GM12878 (cell line): ENCODE results near the gene AJUBA. TPM values are rescaled to one million over a fixed set of nuclear protein-coding genes. Genes with fewer than 3 reads are reported as not detected.

Experiments
- ATAC-seq: fragments of 200-7000 bp; cut with Tn5 transposase; 3 replicates; pipeline ENCODE4 v1.9.1; 2020; ENCODE audit warnings: mild to moderate bottlenecking, moderate library complexity
- BruUV-seq: library from RNA; stranded (reverse); fragments of 400-500 nt; replicated peaks from 2 replicates; lab custom pipeline; 2021; lab: Mats Ljungman, UMichigan
- CTCF ChIA-PET: fragments of 300-600 bp; sonication (Branson Sonifier 250); formaldehyde crosslinking; extraction: SDS; loops from one replicate; lab custom pipeline; 2021; ENCODE audit warnings: inconsistent platforms; lab: Yijun Ruan, JAX
- POLR2A ChIA-PET: fragments of 350-600 bp; formaldehyde crosslinking; extraction: SDS; loops from one replicate; lab custom pipeline; 2021; ENCODE audit warnings: inconsistent platforms; lab: Charles Lee
- RAD21 ChIA-PET: fragments of 300-600 bp; sonication (Branson Sonifier 250); formaldehyde crosslinking; loops from one replicate; lab custom pipeline; 2023; ENCODE audit warnings: antibody characterized with exemption; ENCODE audit not compliant: unreplicated experiment; lab: Charles Lee
- SMC1A ChIA-PET: fragments of 300-600 bp; sonication (Branson Sonifier 250); formaldehyde crosslinking; loops from one replicate; lab custom pipeline; 2023; ENCODE audit not compliant: unreplicated experiment, uncharacterized antibody; lab: Charles Lee
- DNase-seq: peaks from one replicate; pipeline ENCODE4 v3.0.0-alpha.2; 2011; ENCODE audit warnings: low read depth, low spot score
- FAIRE-seq: peaks from 3 replicates; lab custom pipeline; 2011; peaks lifted over from hg19 to GRCh38; lab: Jason Lieb, UNC
- H2AFZ ChIP-seq: 2 replicates; pipeline ENCODE4 v1.6.0; 2011; ENCODE audit warnings: low read depth, low read length, control low read depth; ENCODE audit not compliant: control insufficient read depth
- H3K27ac ChIP-seq: 2 replicates; pipeline ENCODE4 v1.5.1; 2011; ENCODE audit warnings: control low read depth; ENCODE audit not compliant: control insufficient read depth, insufficient read depth
- H3K27me3 ChIP-seq, 2 experiments: replicated peaks in 1 of 2; 2 replicates each; pipeline versions ENCODE4 v1.6.0 to v1.6.1; 2011; ENCODE audit warnings: low read length in 1 of 2; ENCODE audit not compliant: control insufficient read depth in 2 of 2, insufficient read depth in 2 of 2
- H3K36me3 ChIP-seq, 2 experiments: 2 replicates each; pipeline ENCODE4 v1.5.1; 2011; ENCODE audit warnings: low read length in 1 of 2; ENCODE audit not compliant: control insufficient read depth in 2 of 2, insufficient read depth in 2 of 2
- H3K4me1 ChIP-seq: 2 replicates; pipeline ENCODE4 v1.6.1; 2011; ENCODE audit warnings: mild to moderate bottlenecking, low read length, moderate library complexity, mixed read lengths; ENCODE audit not compliant: control insufficient read depth, insufficient read depth
- H3K4me2 ChIP-seq: 2 replicates; pipeline ENCODE4 v1.6.0; 2011; ENCODE audit warnings: control low read depth; ENCODE audit not compliant: control insufficient read depth, insufficient read depth
- H3K4me3 ChIP-seq: fragments of 200-600 bp; sonication (generic); 2 replicates; pipeline ENCODE4 v1.5.1; 2016
- H3K79me2 ChIP-seq: 2 replicates; pipeline ENCODE4 v1.6.0; 2011; ENCODE audit warnings: low read length; ENCODE audit not compliant: control insufficient read depth, insufficient read depth
- H3K9ac ChIP-seq: 2 replicates; pipeline ENCODE4 v1.8.0; 2011; ENCODE audit warnings: low read length, control low read depth, mixed read lengths; ENCODE audit not compliant: control insufficient read depth, insufficient read depth
- H3K9me3 ChIP-seq: replicated peaks from 3 replicates; pipeline ENCODE4 v1.5.1; 2011; ENCODE audit warnings: mild to moderate bottlenecking, low read length; ENCODE audit not compliant: control insufficient read depth, insufficient read depth
- H4K20me1 ChIP-seq: 2 replicates; pipeline ENCODE4 v1.6.0; 2011; ENCODE audit not compliant: control insufficient read depth, insufficient read depth
- MTA2 ChIP-seq: fragments of 450-650 bp; IDR thresholded peaks from 2 replicates; pipeline ENCODE4 v1.6.1; 2016; ENCODE audit warnings: low read depth, mild to moderate bottlenecking, moderate library complexity
- WGBS: methylation state at CpG from one replicate; pipeline ENCODE4 v1.1.6; 2016; ENCODE audit warnings: low lambda C conversion rate; ENCODE audit not compliant: insufficient replicate concordance, insufficient coverage; ENCODE audit errors: missing lambda C conversion rate; 5-methylcytosine and 5-hydroxymethylcytosine counted together
- in situ Hi-C: fragments of 300-500 bp; cut with MboI; formaldehyde crosslinking; loops from 9 replicates; pipeline ENCODE4 v1.14.3; 2018; ENCODE audit warnings: mixed read lengths
- intact Hi-C: fragments of 100-400 bp; cut with micrococcal nuclease; formaldehyde crosslinking; loops from one replicate; pipeline ENCODE4 v1.14.2; 2022; ENCODE audit not compliant: unreplicated experiment
- polyA plus RNA-seq, 11 experiments: library from polyadenylated mRNA; depleted of rRNA in 4 of 11; unstranded in 6 of 11; stranded (reverse) in 5 of 11; fragments of >200 nt; fragmentation: Nextera tagmentation in 4 of 11; fragmentation: Illumina TruSeq in 1 of 11; extraction: Ambion mirVana in 4 of 11; extraction: Trizol in 1 of 11; gene quantifications; 1 replicate in 1 of 11; 2 replicates in 10 of 11; pipeline versions ENCODE4 v1.2.1 to v1.2.3, GENCODE V29; 2011 to 2016; ENCODE audit warnings: inconsistent platforms in 2 of 11, missing spikeins in 2 of 11, low read depth in 1 of 11
- total RNA-seq, 4 experiments: library from RNA; depleted of rRNA in 3 of 4; stranded (reverse); fragments of >200 nt in 3 of 4; fragmentation: Illumina TruSeq in 1 of 4; extraction: Trizol in 1 of 4; gene quantifications; 2 replicates each; pipeline versions ENCODE4 v1.2.1 to v1.2.3, GENCODE V29; 2013 to 2021
- TF ChIP-seq, protein P1 (sequence below): fragments of 450-650 bp; IDR thresholded peaks from 2 replicates; pipeline ENCODE4 v1.6.1; 2018; ENCODE audit warnings: borderline replicate concordance, mild to moderate bottlenecking; ENCODE audit not compliant: partially characterized antibody

Gene AJUBA
- total and polyA plus RNA-seq, 10 of the 15 experiments (the other 5 are each of a cell fraction or from before 2014, with no cell fraction given): 0.03 to 18.1 (median 0.36) TPM; not detected in 1

GRCh38 chr14:22995889-22996625, 13.7 kb upstream of the AJUBA start:
- H3K4me2 ChIP-seq: no peak overlapping the region
- TF ChIP-seq MTA2: 0 out of 2 replicates have a peak, but pooled peaks have one; percentile 28
- TF ChIP-seq, protein P1, sequence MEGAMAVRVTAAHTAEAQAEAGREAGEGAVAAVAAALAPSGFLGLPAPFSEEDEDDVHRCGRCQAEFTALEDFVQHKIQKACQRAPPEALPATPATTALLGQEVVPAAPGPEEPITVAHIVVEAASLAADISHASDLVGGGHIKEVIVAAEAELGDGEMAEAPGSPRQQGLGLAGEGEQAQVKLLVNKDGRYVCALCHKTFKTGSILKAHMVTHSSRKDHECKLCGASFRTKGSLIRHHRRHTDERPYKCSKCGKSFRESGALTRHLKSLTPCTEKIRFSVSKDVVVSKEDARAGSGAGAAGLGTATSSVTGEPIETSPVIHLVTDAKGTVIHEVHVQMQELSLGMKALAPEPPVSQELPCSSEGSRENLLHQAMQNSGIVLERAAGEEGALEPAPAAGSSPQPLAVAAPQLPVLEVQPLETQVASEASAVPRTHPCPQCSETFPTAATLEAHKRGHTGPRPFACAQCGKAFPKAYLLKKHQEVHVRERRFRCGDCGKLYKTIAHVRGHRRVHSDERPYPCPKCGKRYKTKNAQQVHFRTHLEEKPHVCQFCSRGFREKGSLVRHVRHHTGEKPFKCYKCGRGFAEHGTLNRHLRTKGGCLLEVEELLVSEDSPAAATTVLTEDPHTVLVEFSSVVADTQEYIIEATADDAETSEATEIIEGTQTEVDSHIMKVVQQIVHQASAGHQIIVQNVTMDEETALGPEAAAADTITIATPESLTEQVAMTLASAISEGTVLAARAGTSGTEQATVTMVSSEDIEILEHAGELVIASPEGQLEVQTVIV: no peak
- CTCF ChIA-PET: interaction anchor here (0.7 to 25.0 kb wide), 24 partner anchors 8 to 173 kb away, joined by 3 to 853 read pairs (median 15); partner anchors contain the start of genes AJUBA, CDH24, HAUS4 and PRMT5
- intact Hi-C loops (no loop called here), in situ Hi-C loops (no loop called here)
- WGBS: 92% methylated on average over 9 of the region's 9 CpGs
- H3K79me2 ChIP-seq: no peaks in the 10 kb centered on the region
- BruUV-seq: no TSS peak
- POLR2A ChIA-PET: interaction anchor here (0.5 to 3.2 kb wide), 9 partner anchors 11 to 206 kb away, joined by 3 to 29 read pairs (median 3); no protein-coding TSS in a partner anchor
- H3K9ac ChIP-seq: no peak overlapping the region
- no peak overlapping the region for H3K4me3 ChIP-seq
- no peak for DNase-seq
- H3K4me1 ChIP-seq: no peaks in the 10 kb centered on the region
- no peaks in the 10 kb centered on the region for H3K27me3 ChIP-seq
- no peak overlapping the region for H2AFZ ChIP-seq
- SMC1A ChIA-PET: interaction anchor here (0.6 to 6.9 kb wide), 14 partner anchors 11 to 73 kb away, joined by 3 to 77 read pairs (median 8); partner anchors contain the start of genes AJUBA and CDH24
- no peak overlapping the region for H3K27ac ChIP-seq
- no peaks in the 10 kb centered on the region for H3K9me3 ChIP-seq
- H3K36me3 ChIP-seq: no peaks in the 10 kb centered on the region
- FAIRE-seq: no peak
- ATAC-seq: peak; percentile 71
- RAD21 ChIA-PET: interaction anchor here (0.6 to 7.5 kb wide), 8 partner anchors 10 to 173 kb away, joined by 3 to 166 read pairs (median 18); partner anchors contain the start of genes CDH24 and PRMT5
- no peaks in the 10 kb centered on the region for H4K20me1 ChIP-seq
